ENCODE measurements around the gene SMAD7. TPM values are rescaled to one million over a fixed set of nuclear protein-coding genes. Genes with fewer than 3 reads are reported as not detected.

Gene SMAD7
- total and polyA plus RNA-seq, 2 experiments from 2014 or later = 6.8 to 51.7 TPM

- Histone ChIP-seq H2AFZ (no peak overlapping the region), H3K79me2 (ENCODE audit: insufficient read depth) (peaks cover 33% of the 10 kb centered on the region), H3K9ac (no peak overlapping the region), H3F3A (ENCODE audit: insufficient read depth) (peaks cover 52% of the 10 kb centered on the region), H3K9me3 (ENCODE audit: low read depth) (no peaks in the 10 kb centered on the region), H3K27me3 (replicated peaks; ENCODE audit: insufficient read depth) (no peaks in the 10 kb centered on the region), H3K9me2 (ENCODE audit: insufficient read depth) (no peaks in the 10 kb centered on the region), H3K27ac (no peak overlapping the region), H3K36me3 (ENCODE audit: low read depth) (peaks cover 5% of the 10 kb centered on the region; the same call in 1 of the 2 replicates), H4K20me1 (ENCODE audit: insufficient read depth) (no peaks in the 10 kb centered on the region), H3K4me2 (ENCODE audit: unreplicated experiment) (no peak overlapping the region), H3K4me1 (ENCODE audit: insufficient read depth) (peaks cover 24% of the 10 kb centered on the region), H3K4me3 (no peak overlapping the region)
- WGBS, 2 experiments (ENCODE audit: low coverage in 1 of 2, low lambda C conversion rate in 2 of 2, missing lambda C conversion rate in 2 of 2) = 82 to 83% methylated on average over 10 of the region's 10 CpGs
- in situ Hi-C loops (cut with MboI) = no loop called here
- DNase-seq = peak; percentile 53
- no peak for TF ChIP-seq EZH2phosphoT487 (IDR thresholded peaks at IDR 0.05; ENCODE audit: insufficient read depth, low read depth)
- no peak for TF ChIP-seq EZH2 (IDR thresholded peaks at IDR 0.05; ENCODE audit: insufficient read depth, poor library complexity, severe bottlenecking)
Measured at GRCh38 chr18:48915626-48916425, 34.9 kb downstream of the SMAD7 start.

GRCh38 chr18:48914581-48915251, 36.0 kb downstream of the SMAD7 start:
- Histone ChIP-seq H3K4me3 (no peak overlapping the region), H3K27ac (no peak overlapping the region), H3K9ac (no peak overlapping the region), H3K36me3 (ENCODE audit: low read depth) (0 out of 2 replicates have a peak, but pooled peaks cover 4% of the 10 kb centered on the region), H3K9me3 (ENCODE audit: low read depth) (no peaks in the 10 kb centered on the region), H3K79me2 (ENCODE audit: insufficient read depth) (peaks cover 21% of the 10 kb centered on the region), H3K4me1 (ENCODE audit: insufficient read depth) (peaks cover 19% of the 10 kb centered on the region), H3K4me2 (ENCODE audit: unreplicated experiment) (no peak overlapping the region), H3K27me3 (replicated peaks; ENCODE audit: insufficient read depth) (no peaks in the 10 kb centered on the region), H3F3A (ENCODE audit: insufficient read depth) (peaks cover 43% of the 10 kb centered on the region), H3K9me2 (ENCODE audit: insufficient read depth) (no peaks in the 10 kb centered on the region), H4K20me1 (ENCODE audit: insufficient read depth) (no peaks in the 10 kb centered on the region), H2AFZ (no peak overlapping the region)
- in situ Hi-C loops (cut with MboI) = no loop called here
- no peak for TF ChIP-seq EZH2phosphoT487 (IDR thresholded peaks at IDR 0.05; ENCODE audit: insufficient read depth, low read depth)
- TF ChIP-seq EZH2 (IDR thresholded peaks at IDR 0.05; ENCODE audit: insufficient read depth, poor library complexity, severe bottlenecking) = no peak
- no peak for DNase-seq
- 78 to 82% methylated on average over 11 to 12 of the region's 12 CpGs for WGBS, 2 experiments (ENCODE audit: low coverage in 1 of 2, low lambda C conversion rate in 2 of 2, missing lambda C conversion rate in 2 of 2)

GRCh38 chr18:48913775-48914174, 37.0 kb downstream of the SMAD7 start:
- TF ChIP-seq EZH2 (IDR thresholded peaks at IDR 0.05; ENCODE audit: insufficient read depth, poor library complexity, severe bottlenecking) (no peak), EZH2phosphoT487 (IDR thresholded peaks at IDR 0.05; ENCODE audit: insufficient read depth, low read depth) (no peak)
- no peak for DNase-seq
- Histone ChIP-seq H3K36me3 (ENCODE audit: low read depth) (no peaks in the 10 kb centered on the region), H3K4me1 (ENCODE audit: insufficient read depth) (peaks cover 10% of the 10 kb centered on the region; the same call in 1 of the 2 replicates), H3K27ac (no peak overlapping the region), H3K4me3 (no peak overlapping the region), H2AFZ (no peak overlapping the region), H3K9me2 (ENCODE audit: insufficient read depth) (no peaks in the 10 kb centered on the region), H3K27me3 (replicated peaks; ENCODE audit: insufficient read depth) (no peaks in the 10 kb centered on the region), H4K20me1 (ENCODE audit: insufficient read depth) (no peaks in the 10 kb centered on the region), H3K9ac (no peak overlapping the region), H3F3A (ENCODE audit: insufficient read depth) (peaks cover 33% of the 10 kb centered on the region), H3K79me2 (ENCODE audit: insufficient read depth) (peaks cover 12% of the 10 kb centered on the region), H3K4me2 (ENCODE audit: unreplicated experiment) (no peak overlapping the region), H3K9me3 (ENCODE audit: low read depth) (no peaks in the 10 kb centered on the region)
- in situ Hi-C loops (cut with MboI) = no loop called here
- WGBS, 2 experiments (ENCODE audit: low coverage in 1 of 2, low lambda C conversion rate in 2 of 2, missing lambda C conversion rate in 2 of 2) = 92 to 94% methylated on average over 3 of the region's 3 CpGs

GRCh38 chr18:48913201-48913600, 37.6 kb downstream of the SMAD7 start:
- Histone ChIP-seq H3K27ac (no peak overlapping the region), H3K79me2 (ENCODE audit: insufficient read depth) (peaks cover 6% of the 10 kb centered on the region), H3K27me3 (replicated peaks; ENCODE audit: insufficient read depth) (no peaks in the 10 kb centered on the region), H2AFZ (no peak overlapping the region), H3K9ac (no peak overlapping the region), H3K36me3 (ENCODE audit: low read depth) (no peaks in the 10 kb centered on the region), H4K20me1 (ENCODE audit: insufficient read depth) (no peaks in the 10 kb centered on the region), H3K4me3 (no peak overlapping the region), H3K9me2 (ENCODE audit: insufficient read depth) (no peaks in the 10 kb centered on the region), H3K9me3 (ENCODE audit: low read depth) (no peaks in the 10 kb centered on the region), H3K4me1 (ENCODE audit: insufficient read depth) (peaks cover 7% of the 10 kb centered on the region; the same call in 1 of the 2 replicates), H3K4me2 (ENCODE audit: unreplicated experiment) (no peak overlapping the region), H3F3A (ENCODE audit: insufficient read depth) (peaks cover 29% of the 10 kb centered on the region)
- in situ Hi-C loops (cut with MboI) = no loop called here
- TF ChIP-seq EZH2phosphoT487 (IDR thresholded peaks at IDR 0.05; ENCODE audit: insufficient read depth, low read depth) (no peak), EZH2 (IDR thresholded peaks at IDR 0.05; ENCODE audit: insufficient read depth, poor library complexity, severe bottlenecking) (no peak)
- 95 to 96% methylated on average over 5 of the region's 5 CpGs for WGBS, 2 experiments (ENCODE audit: low coverage in 1 of 2, low lambda C conversion rate in 2 of 2, missing lambda C conversion rate in 2 of 2)
- no peak for DNase-seq

All from GM23248 (cell line).